ENCODE data around the gene CATSPERZ.

CATSPERZ gene

DNA sequence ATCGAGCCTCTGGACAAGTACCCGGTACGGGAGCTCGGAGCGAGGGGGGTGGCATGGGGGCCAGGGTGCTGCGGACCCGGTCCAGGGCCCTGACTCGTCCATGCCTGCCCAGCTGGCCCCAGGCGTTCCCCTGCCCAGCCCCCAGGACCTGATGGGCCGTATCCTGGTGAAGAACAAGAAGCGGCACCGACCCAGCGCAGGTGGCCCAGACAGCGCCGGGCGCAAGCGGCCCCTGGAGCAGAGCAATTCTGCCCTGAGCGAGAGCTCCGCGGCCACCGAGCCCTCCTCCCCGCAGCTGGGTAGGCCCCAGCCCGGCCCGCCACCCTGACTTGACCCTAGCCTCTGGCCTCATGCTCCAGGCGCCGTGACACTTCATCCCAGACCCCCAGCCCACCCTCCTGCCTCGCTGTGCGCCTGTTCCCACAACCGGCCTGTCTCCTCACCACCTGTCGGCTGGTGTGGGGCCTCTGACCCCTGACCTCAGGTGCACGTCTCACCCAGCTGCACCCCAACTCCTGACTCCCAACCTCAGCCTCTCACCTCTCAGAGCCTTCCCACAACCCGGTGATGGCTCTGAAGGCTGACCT lies 41.1 kb upstream of the CATSPERZ start:
- H3K18ac ChIP-seq (ENCODE audit: low read length), result no peak overlapping the region
- peaks cover 0 to 4% of the 10 kb centered on the region in 2 donors for H3K4me1 ChIP-seq (ENCODE audit: control insufficient read depth in 2 of 2, insufficient read depth in 1 of 2, low read depth in 1 of 2, low read length in 2 of 2)
- no peaks in the 10 kb centered on the region for H3K27me3 ChIP-seq (ENCODE audit: control insufficient read depth in 3 of 3, insufficient read depth in 3 of 3, low read depth in 1 of 3, low read length in 3 of 3)
- H2AK5ac ChIP-seq (ENCODE audit: low read depth, low read length), result no peak overlapping the region
- peak overlapping the region; percentile 31 for H2BK120ac ChIP-seq (ENCODE audit: low read depth, low read length)
- no peak overlapping the region for H4K8ac ChIP-seq (ENCODE audit: low read depth, low read length)
- no peak overlapping the region for H3K23ac ChIP-seq (ENCODE audit: low read depth, low read length, poor library complexity)
- H3K4ac ChIP-seq (ENCODE audit: low read length), result no peak overlapping the region
- H2BK5ac ChIP-seq (ENCODE audit: low read length), result no peak overlapping the region
- no peak for DNase-seq (ENCODE audit: low spot score)
- no peak overlapping the region for H3K14ac ChIP-seq (ENCODE audit: low read length)
- peak overlapping the region; percentile 70 for H3K9ac ChIP-seq (ENCODE audit: low read depth, low read length, poor library complexity)
- peak overlapping the region in 1 of 2 donors; percentile 43 for H3K4me3 ChIP-seq (ENCODE audit: low read length in 2 of 2)
- WGBS, 2 donors (ENCODE audit: extremely low coverage in 2 of 2, insufficient read length in 2 of 2, insufficient replicate concordance in 1 of 2), result no CpG with 5 or more reads among the region's 32 CpGs
- no peaks in the 10 kb centered on the region for H3K9me3 ChIP-seq (replicated peaks in 1 of 2; ENCODE audit: control insufficient read depth in 2 of 2, insufficient read depth in 1 of 2, low read depth in 1 of 2, low read length in 2 of 2)
- peaks cover 43 to 87% of the 10 kb centered on the region in 2 donors for H3K36me3 ChIP-seq (replicated peaks in 1 of 2; ENCODE audit: control insufficient read depth in 2 of 2, insufficient read depth in 2 of 2, low read length in 2 of 2)
- H4K91ac ChIP-seq (ENCODE audit: low read depth, low read length, poor library complexity), result no peak overlapping the region
- H2BK12ac ChIP-seq (ENCODE audit: low read length), result no peak overlapping the region
- no peak overlapping the region for H3K27ac ChIP-seq (replicated peaks; ENCODE audit: low read length)
- H2BK15ac ChIP-seq (ENCODE audit: low read length), result no peak overlapping the region
- no peak overlapping the region for H2AFZ ChIP-seq (ENCODE audit: low read length)
- H3K79me1 ChIP-seq (ENCODE audit: low read depth, low read length), result peaks cover 3% of the 10 kb centered on the region
- no peak overlapping the region for H3K4me2 ChIP-seq (ENCODE audit: insufficient read depth, low read length, poor library complexity, severe bottlenecking)

DNA sequence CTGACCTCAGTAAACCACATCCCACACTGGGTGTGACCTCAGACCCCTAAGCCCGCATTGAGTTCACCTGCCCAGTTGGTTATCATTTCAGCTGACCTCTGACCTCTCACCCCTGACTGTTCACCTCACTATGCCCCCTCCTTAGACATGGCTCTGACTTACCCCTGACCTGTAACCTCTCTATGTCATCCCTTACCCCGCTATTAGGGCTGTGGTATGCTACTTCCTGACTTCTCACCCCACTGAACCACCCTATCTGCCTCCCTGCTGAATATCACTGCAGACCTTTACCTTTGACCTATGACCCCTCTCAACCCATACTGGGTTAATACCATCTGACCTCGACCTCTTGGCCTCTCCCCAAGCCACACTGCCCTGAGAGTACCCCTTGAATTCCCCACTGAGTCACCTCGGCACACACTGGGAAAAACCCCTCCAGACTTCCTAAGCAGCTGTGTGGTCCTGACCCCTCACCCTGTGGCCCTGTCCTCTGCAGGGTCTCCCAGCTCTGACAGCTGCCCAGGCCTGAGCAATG lies 40.6 kb upstream of the CATSPERZ start:
- no peak overlapping the region for H2AFZ ChIP-seq (ENCODE audit: low read length)
- H2BK15ac ChIP-seq (ENCODE audit: low read length), result no peak overlapping the region
- no peak overlapping the region for H2BK12ac ChIP-seq (ENCODE audit: low read length)
- no peak overlapping the region for H2AK5ac ChIP-seq (ENCODE audit: low read depth, low read length)
- H3K4ac ChIP-seq (ENCODE audit: low read length), result no peak overlapping the region
- H4K8ac ChIP-seq (ENCODE audit: low read depth, low read length), result no peak overlapping the region
- H3K4me1 ChIP-seq (ENCODE audit: control insufficient read depth in 2 of 2, insufficient read depth in 1 of 2, low read depth in 1 of 2, low read length in 2 of 2), result peaks cover 0 to 4% of the 10 kb centered on the region in 2 donors
- peak overlapping the region; percentile 31 for H2BK120ac ChIP-seq (ENCODE audit: low read depth, low read length)
- no peak overlapping the region for H4K91ac ChIP-seq (ENCODE audit: low read depth, low read length, poor library complexity)
- no peak for DNase-seq (ENCODE audit: low spot score)
- H3K4me2 ChIP-seq (ENCODE audit: insufficient read depth, low read length, poor library complexity, severe bottlenecking), result no peak overlapping the region
- peaks cover 42 to 87% of the 10 kb centered on the region in 2 donors for H3K36me3 ChIP-seq (replicated peaks in 1 of 2; ENCODE audit: control insufficient read depth in 2 of 2, insufficient read depth in 2 of 2, low read length in 2 of 2)
- no peak overlapping the region for H3K27ac ChIP-seq (replicated peaks; ENCODE audit: low read length)
- WGBS, 2 donors (ENCODE audit: extremely low coverage in 2 of 2, insufficient read length in 2 of 2, insufficient replicate concordance in 1 of 2), result no CpG with 5 or more reads among the region's 4 CpGs
- peaks cover 3% of the 10 kb centered on the region for H3K79me1 ChIP-seq (ENCODE audit: low read depth, low read length)
- no peaks in the 10 kb centered on the region for H3K27me3 ChIP-seq (ENCODE audit: control insufficient read depth in 3 of 3, insufficient read depth in 3 of 3, low read depth in 1 of 3, low read length in 3 of 3)
- H3K4me3 ChIP-seq (ENCODE audit: low read length in 2 of 2), result peak overlapping the region in 1 of 2 donors; percentile 43
- no peak overlapping the region for H2BK5ac ChIP-seq (ENCODE audit: low read length)
- H3K9me3 ChIP-seq (replicated peaks in 1 of 2; ENCODE audit: control insufficient read depth in 2 of 2, insufficient read depth in 1 of 2, low read depth in 1 of 2, low read length in 2 of 2), result no peaks in the 10 kb centered on the region
- H3K23ac ChIP-seq (ENCODE audit: low read depth, low read length, poor library complexity), result no peak overlapping the region
- H3K18ac ChIP-seq (ENCODE audit: low read length), result no peak overlapping the region
- no peak overlapping the region for H3K9ac ChIP-seq (ENCODE audit: low read depth, low read length, poor library complexity)
- H3K14ac ChIP-seq (ENCODE audit: low read length), result no peak overlapping the region

DNA sequence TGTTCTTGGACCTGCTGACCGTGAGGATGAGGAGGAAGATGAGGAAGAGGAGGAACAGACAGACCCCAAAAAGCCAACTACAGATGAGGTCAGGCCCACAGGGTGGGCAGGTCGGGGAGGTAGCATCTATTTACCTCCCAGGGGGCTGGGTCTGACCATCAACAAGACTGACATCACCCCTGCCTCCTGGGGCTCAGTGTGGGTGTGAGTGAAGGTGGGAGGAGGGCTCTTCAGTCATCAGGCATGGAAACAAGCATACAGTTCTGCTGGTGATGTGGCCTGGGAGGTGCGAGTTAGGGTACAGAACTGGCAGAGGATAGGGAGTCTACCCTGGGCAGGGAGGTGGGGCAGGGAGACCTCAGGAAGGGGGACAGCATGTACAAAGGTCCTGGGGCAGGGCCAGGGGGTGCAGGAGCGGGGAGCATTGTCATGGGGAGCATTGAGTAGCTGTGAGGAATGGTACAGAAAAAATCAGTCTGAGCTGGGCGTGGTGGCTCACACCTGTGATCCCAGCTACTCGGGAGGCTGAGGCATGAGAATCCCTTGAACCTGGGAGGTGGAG lies 39.9 kb upstream of the CATSPERZ start:
- H3K27ac ChIP-seq (replicated peaks; ENCODE audit: low read length), result no peak overlapping the region
- H4K91ac ChIP-seq (ENCODE audit: low read depth, low read length, poor library complexity), result no peak overlapping the region
- no peak overlapping the region for H3K9ac ChIP-seq (ENCODE audit: low read depth, low read length, poor library complexity)
- no peak overlapping the region for H3K23ac ChIP-seq (ENCODE audit: low read depth, low read length, poor library complexity)
- peaks cover 3% of the 10 kb centered on the region for H3K79me1 ChIP-seq (ENCODE audit: low read depth, low read length)
- no peak overlapping the region for H3K14ac ChIP-seq (ENCODE audit: low read length)
- H3K27me3 ChIP-seq (ENCODE audit: control insufficient read depth in 3 of 3, insufficient read depth in 3 of 3, low read depth in 1 of 3, low read length in 3 of 3), result no peaks in the 10 kb centered on the region
- peaks cover 0 to 4% of the 10 kb centered on the region in 2 donors for H3K4me1 ChIP-seq (ENCODE audit: control insufficient read depth in 2 of 2, insufficient read depth in 1 of 2, low read depth in 1 of 2, low read length in 2 of 2)
- no peak overlapping the region for H2BK15ac ChIP-seq (ENCODE audit: low read length)
- H2BK120ac ChIP-seq (ENCODE audit: low read depth, low read length), result no peak overlapping the region
- H3K4ac ChIP-seq (ENCODE audit: low read length), result no peak overlapping the region
- no peak overlapping the region for H2AFZ ChIP-seq (ENCODE audit: low read length)
- no peak overlapping the region for H2BK5ac ChIP-seq (ENCODE audit: low read length)
- H2AK5ac ChIP-seq (ENCODE audit: low read depth, low read length), result no peak overlapping the region
- no peak overlapping the region for H4K8ac ChIP-seq (ENCODE audit: low read depth, low read length)
- no peak for DNase-seq (ENCODE audit: low spot score)
- no peak overlapping the region for H3K4me3 ChIP-seq (ENCODE audit: low read length in 2 of 2)
- H2BK12ac ChIP-seq (ENCODE audit: low read length), result no peak overlapping the region
- H3K36me3 ChIP-seq (replicated peaks in 1 of 2; ENCODE audit: control insufficient read depth in 2 of 2, insufficient read depth in 2 of 2, low read length in 2 of 2), result peaks cover 42 to 83% of the 10 kb centered on the region in 2 donors
- no peaks in the 10 kb centered on the region for H3K9me3 ChIP-seq (replicated peaks in 1 of 2; ENCODE audit: control insufficient read depth in 2 of 2, insufficient read depth in 1 of 2, low read depth in 1 of 2, low read length in 2 of 2)
- H3K4me2 ChIP-seq (ENCODE audit: insufficient read depth, low read length, poor library complexity, severe bottlenecking), result no peak overlapping the region
- no CpG with 5 or more reads among the region's 6 CpGs for WGBS, 2 donors (ENCODE audit: extremely low coverage in 2 of 2, insufficient read length in 2 of 2, insufficient replicate concordance in 1 of 2)
- H3K18ac ChIP-seq (ENCODE audit: low read length), result no peak overlapping the region

DNA sequence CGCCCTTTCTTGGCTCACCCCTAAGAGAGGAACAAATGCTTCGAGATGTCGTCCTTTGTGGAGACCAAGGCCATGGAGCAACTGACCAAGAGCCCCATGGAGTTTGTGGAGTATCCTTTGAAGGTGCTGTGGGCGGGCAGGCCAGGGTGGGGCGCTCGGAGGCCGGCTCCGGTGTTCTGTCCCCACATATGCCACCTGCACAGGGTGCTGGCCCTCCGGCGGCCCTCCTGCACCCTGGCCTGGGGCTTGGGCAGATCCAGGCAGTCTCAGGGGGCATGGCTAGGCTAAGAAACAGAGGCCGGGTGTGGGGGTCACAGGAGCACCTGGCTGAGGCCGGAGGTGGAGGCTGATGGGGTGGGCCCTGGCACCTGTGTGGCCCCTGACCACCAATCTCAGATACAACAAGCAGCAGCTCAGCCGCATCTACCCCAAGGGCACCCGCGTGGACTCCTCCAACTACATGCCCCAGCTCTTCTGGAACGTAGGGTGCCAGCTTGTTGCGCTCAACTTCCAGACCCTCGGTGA lies 38.5 kb upstream of the CATSPERZ start:
- Histone ChIP-seq H3K4me3 (ENCODE audit: low read length in 2 of 2) (no peak overlapping the region), H3K23ac (ENCODE audit: low read depth, low read length, poor library complexity) (peak overlapping the region; percentile 12), H3K9ac (ENCODE audit: low read depth, low read length, poor library complexity) (peak overlapping the region; percentile 4), H2AK5ac (ENCODE audit: low read depth, low read length) (no peak overlapping the region), H3K14ac (ENCODE audit: low read length) (peak overlapping the region; percentile 8), H3K9me3 (replicated peaks in 1 of 2; ENCODE audit: control insufficient read depth in 2 of 2, insufficient read depth in 1 of 2, low read depth in 1 of 2, low read length in 2 of 2) (no peaks in the 10 kb centered on the region), H3K18ac (ENCODE audit: low read length) (no peak overlapping the region), H3K36me3 (replicated peaks in 1 of 2; ENCODE audit: control insufficient read depth in 2 of 2, insufficient read depth in 2 of 2, low read length in 2 of 2) (peaks cover 46 to 85% of the 10 kb centered on the region in 2 donors), H3K4ac (ENCODE audit: low read length) (no peak overlapping the region), H3K4me2 (ENCODE audit: insufficient read depth, low read length, poor library complexity, severe bottlenecking) (no peak overlapping the region), H2BK5ac (ENCODE audit: low read length) (peak overlapping the region; percentile 53), H2AFZ (ENCODE audit: low read length) (no peak overlapping the region), H3K27me3 (ENCODE audit: control insufficient read depth in 3 of 3, insufficient read depth in 3 of 3, low read depth in 1 of 3, low read length in 3 of 3) (no peaks in the 10 kb centered on the region), H3K4me1 (ENCODE audit: control insufficient read depth in 2 of 2, insufficient read depth in 1 of 2, low read depth in 1 of 2, low read length in 2 of 2) (peaks cover 0 to 4% of the 10 kb centered on the region in 2 donors), H2BK15ac (ENCODE audit: low read length) (no peak overlapping the region), H3K27ac (replicated peaks; ENCODE audit: low read length) (no peak overlapping the region), H2BK12ac (ENCODE audit: low read length) (no peak overlapping the region), H2BK120ac (ENCODE audit: low read depth, low read length) (no peak overlapping the region), H4K91ac (ENCODE audit: low read depth, low read length, poor library complexity) (no peak overlapping the region), H3K79me1 (ENCODE audit: low read depth, low read length) (peaks cover 3% of the 10 kb centered on the region), H4K8ac (ENCODE audit: low read depth, low read length) (no peak overlapping the region)
- no CpG with 5 or more reads among the region's 18 CpGs for WGBS, 2 donors (ENCODE audit: extremely low coverage in 2 of 2, insufficient read length in 2 of 2, insufficient replicate concordance in 1 of 2)
- no peak for DNase-seq (ENCODE audit: low spot score)

All from neuronal stem cell (in vitro differentiated cells).